ENCODE measurements around the gene ATP9B.

Gene ATP9B

DNA sequence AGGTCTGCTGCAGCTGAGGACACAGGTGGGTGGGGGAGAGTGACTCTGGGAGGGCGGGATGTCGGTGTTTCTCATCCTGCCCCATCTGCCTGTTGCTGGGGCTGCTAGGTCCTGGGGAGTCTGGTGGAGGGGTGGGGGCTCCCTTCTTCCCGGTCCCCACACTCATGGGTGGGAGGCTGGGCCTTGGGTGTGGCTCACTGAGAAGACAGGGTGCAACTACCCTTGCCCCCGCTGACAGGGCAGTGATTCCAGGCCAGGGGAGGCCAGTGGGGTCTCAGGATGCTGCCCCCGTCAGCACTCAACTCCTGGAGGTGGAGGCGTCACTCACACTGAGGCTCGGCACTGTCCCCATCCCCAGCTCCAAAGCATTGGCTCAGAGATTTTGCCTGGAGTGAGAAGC lies 318.8 kb downstream of the ATP9B start:
- no peak for DNase-seq (ENCODE audit: extremely low read depth in 1 of 2, low read depth in 1 of 2)

DNA sequence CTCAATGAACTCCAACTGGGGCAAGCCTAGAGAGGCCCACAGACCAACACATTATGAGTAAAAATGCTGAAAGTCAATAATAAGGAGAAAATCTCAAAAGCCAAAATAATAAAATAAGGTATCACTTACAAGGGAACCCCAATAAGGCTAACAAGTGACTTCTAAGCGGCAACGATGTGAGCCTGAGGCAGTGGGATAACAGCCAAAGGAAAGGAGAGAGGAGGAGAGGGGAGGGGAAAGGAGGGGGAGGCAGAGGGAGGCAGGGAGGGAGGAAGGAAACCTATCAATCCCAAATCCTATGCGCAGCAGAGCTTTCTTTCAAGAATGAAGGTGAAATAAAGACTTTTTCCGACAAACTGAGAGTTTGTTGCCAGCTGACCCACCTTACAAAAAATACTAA lies 320.5 kb downstream of the ATP9B start:
- DNase-seq (ENCODE audit: extremely low read depth in 1 of 2, low read depth in 1 of 2), result no peak

DNA sequence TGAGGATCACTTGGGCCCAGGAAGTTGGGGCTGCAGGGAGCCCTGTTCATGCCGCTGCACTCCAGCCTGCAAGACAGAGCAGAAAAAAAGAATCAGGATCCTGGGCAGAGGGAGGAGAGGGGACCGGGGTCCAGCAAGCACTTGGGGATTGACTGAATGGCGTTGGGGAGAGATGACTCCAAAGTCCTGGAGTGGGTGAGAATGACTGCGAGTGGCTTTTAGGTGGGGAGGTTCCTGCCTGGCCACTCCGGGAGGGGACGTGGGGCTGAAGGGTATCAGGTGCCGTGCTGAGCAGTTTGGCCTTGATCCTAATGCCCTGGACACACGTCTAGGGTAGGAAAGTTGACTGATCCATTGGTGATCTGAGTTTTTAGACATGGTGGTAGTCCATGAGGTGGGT lies 323.0 kb downstream of the ATP9B start:
- no peak for DNase-seq (ENCODE audit: extremely low read depth in 1 of 2, low read depth in 1 of 2)

DNA sequence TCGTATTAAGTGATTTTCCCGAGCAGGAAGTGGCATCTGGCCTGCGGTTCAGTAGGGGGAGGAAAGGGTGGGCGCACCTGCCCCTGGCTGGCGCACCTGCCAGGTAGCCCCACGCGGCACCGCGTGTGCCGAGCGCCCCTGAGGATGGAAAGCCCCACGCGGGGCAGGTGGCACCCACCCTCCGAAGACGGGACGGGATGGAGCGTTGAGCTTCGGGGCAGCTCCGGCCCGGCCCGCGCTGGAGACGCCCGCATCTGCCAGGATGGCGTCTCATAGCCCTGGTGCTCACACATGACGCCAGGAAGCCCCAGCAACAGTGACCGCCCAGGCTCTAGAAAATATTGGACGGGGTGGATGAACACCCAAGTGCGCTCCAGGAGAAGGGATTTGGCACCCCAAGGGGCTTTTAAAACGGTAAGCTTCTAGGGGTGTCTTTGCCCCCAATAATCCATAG lies 324.0 kb downstream of the ATP9B start:
- DNase-seq (ENCODE audit: extremely low read depth in 1 of 2, low read depth in 1 of 2), result no peak

DNA sequence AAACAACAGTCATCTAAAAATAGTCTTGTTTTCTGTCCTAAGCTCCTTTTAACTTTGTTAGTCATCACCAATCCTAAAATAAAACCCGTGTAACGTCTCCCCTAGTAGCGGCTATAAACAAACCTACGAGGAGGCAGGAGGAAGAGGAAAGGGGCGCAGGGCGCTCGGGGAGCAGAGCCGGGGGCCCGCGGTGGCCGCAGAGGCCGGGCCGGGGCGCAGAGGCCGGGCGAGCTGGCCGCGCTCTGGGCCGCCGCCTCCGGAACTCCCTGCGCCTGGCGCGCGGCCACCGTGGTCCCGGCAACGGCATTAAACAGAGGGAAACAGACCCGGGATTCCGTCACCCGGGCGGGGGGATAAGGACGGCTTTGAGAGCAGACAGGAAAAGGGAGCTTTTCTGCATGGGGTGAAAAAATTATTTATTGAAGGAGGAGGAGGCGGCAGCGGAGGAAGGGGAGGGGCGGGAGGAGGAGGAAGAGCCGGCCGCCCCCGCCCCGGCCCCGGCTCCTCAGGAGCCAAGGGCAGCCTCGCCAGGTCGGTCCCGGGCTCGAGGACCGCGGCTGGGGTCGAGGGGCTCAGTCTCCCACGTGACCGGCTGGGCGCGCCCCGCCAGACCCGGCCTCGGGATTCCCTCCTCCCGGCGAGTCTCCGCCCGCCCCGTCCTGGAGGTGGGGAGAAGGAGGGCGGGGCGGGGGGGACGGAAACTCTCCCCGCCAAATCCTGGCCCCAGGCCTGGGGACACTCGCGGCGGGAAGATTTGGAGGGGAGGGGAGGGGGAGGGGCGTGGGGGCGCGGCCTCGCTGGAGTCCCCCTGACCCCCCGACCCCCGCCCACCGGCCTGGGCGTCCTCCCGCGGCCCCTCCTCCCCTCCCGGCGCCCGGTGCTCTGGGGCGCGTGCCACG lies 324.7 kb downstream of the ATP9B start:
- DNase-seq (ENCODE audit: extremely low read depth in 1 of 2, low read depth in 1 of 2), result no peak

- DNase-seq (ENCODE audit: extremely low read depth in 1 of 2, low read depth in 1 of 2), result peak; percentile 52 to 53
Observed at GRCh38 chr18:79394534-79395307, 325.5 kb downstream of the ATP9B start.

DNA sequence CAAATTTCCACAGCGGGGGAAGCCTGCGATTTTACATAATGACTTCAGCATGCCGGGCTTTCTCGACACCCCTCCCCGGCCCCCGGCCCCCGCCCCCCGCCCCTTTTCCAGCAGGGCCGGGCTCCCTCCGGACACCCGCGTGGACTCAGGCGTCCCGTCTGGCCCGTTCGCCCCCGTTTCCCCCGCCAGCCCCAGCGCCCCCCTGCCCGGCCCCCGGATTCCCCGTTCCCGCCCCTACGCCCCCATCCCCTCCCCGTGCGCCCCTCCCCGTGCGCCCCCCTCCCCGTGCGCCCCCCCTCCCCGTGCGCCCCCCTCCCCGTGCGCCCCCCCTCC lies 326.1 kb downstream of the ATP9B start:
- DNase-seq (ENCODE audit: extremely low read depth in 1 of 2, low read depth in 1 of 2), result no peak

DNA sequence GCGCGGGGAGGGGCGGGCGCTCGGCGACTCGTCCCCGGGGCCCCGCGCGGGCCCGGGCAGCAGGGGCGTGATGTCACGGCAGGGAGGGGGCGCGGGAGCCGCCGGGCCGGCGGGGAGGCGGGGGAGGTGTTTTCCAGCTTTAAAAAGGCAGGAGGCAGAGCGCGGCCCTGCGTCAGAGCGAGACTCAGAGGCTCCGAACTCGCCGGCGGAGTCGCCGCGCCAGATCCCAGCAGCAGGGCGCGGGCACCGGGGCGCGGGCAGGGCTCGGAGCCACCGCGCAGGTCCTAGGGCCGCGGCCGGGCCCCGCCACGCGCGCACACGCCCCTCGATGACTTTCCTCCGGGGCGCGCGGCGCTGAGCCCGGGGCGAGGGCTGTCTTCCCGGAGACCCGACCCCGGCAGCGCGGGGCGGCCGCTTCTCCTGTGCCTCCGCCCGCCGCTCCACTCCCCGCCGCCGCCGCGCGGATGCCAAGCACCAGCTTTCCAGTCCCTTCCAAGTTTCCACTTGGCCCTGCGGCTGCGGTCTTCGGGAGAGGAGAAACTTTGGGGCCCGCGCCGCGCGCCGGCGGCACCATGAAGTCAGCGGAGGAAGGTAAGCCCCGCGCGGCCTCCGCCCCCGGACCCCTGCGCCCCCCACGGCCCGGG lies 326.7 kb downstream of the ATP9B start, which contains the start of gene NFATC1:
Gene NFATC1 (plus strand): TSS at position 170 of the 644 bp plus-strand sequence. CDS start 295 bp downstream, at position 465.
- DNase-seq (ENCODE audit: extremely low read depth in 1 of 2, low read depth in 1 of 2), result peak; percentile 66 to 69

DNA sequence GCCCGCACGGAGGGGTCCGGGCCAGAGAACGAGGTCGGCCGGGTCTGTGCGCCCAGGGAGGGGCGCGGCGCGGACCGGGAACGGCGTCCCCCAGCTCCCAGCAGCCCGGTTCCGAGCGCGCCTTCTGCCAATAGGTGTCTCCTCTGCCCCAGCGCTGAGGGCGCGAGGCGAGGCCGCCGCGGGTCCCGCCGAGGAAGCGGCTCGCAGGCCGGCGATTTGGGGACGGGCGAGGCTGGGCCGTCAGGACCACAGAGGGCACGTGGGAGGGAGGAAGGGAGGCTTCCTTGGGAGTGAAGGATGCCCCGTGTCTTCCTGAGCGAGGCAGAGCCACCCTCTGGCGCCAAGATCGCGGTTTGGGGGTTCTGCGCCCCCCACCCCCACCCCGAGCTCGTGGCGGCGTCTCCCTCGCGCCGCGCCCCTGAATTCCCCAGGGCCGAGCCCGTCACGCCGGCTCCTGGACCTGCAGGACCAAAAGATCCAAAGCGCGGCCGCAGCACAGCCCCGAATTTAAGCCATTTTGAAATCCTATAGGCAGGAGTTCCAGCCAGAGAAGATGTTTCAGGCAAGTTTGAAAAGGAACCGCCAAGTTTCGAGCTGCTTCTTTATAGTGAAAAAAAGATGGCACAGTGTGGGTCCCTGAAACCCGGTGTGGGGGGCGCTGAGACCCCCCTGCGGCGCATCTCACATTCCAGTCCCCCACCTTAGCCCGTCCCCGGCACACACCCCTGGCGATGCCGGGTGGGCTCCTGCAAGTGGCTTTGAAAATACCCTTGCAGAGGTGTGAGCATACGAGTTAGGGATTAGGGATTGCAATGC lies 327.4 kb downstream of the ATP9B start:
- no peak for DNase-seq (ENCODE audit: extremely low read depth in 1 of 2, low read depth in 1 of 2)

DNA sequence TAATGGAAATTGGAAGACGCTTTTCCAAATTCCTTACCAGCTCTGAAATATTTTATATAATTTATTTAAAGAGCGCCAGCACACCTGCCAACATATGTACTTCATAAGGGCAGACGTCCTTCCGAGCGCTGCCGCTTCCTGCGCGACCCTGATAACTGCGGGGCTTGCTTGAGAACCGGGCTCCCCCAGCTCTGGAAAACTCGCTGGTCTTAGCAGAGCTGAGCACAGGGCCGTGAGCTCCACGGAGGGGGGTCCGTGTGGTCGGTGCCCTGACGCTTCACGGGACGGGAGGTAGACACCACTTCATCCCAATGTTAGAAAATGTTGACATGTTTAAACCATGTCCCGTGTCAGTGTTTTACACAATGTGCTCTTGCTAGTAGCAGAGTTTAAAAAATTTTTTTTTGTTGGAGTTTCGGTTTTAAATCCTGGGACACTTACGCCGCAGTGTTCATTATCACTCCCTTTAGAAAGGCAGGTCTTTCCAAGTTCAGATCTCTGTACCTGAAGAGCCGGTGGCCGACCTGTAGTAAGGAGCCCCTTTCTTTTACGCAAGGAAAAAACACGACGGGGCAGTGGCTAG lies 328.1 kb downstream of the ATP9B start:
- no peak for DNase-seq (ENCODE audit: extremely low read depth in 1 of 2, low read depth in 1 of 2)

GRCh38 chr18:79397830-79398761 lies 328.9 kb downstream of the ATP9B start:
- no peak for DNase-seq (ENCODE audit: extremely low read depth in 1 of 2, low read depth in 1 of 2)

DNA sequence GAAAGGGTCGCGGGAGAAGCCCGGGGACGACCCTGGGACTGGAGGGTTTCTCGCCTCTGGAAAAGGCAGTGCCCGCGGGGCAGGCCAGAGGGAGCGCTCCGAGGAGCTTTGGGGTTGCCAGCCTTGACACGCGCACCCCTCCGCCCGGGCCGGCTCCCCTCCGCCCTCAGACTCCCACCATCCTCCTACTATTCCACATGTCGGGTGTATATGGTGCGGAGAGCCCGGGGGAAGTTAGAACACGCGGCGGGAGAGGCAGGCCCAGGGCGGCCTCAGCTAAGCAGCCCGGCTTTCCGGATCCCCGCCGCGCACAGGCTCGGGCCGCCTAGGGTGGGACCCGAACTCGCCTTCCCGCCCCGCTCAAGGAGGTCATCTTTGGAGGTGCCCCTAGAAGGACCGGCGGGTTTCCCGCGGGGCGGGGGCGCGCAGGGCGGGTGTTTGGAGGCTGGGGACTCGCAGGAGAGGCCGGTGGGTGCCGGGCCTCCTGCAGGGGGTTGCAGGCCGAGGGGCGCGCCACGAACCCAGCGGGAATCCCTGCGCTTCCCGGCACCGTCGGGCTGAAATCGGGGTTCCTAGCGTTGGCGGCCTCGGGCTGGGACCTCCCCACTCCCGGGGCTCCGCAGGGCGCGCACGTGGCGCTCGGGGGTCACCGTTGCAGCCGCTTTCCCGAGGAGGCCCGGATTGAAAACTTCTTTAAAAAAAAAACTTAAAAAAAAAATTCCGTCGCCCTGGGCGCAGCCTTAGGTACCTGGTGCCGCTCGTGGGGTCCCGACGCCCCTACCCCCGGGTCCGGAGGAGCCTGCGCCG lies 330.3 kb downstream of the ATP9B start:
- DNase-seq (ENCODE audit: extremely low read depth in 1 of 2, low read depth in 1 of 2), result no peak

GRCh38 chr18:79400091-79400590 lies 330.9 kb downstream of the ATP9B start:
- DNase-seq (ENCODE audit: extremely low read depth in 1 of 2, low read depth in 1 of 2), result peak in 1 of 2 donors; percentile 70

- DNase-seq (ENCODE audit: extremely low read depth in 1 of 2, low read depth in 1 of 2), result no peak
Observed at GRCh38 chr18:79400591-79401381, 331.6 kb downstream of the ATP9B start.

GRCh38 chr18:79401494-79402208 lies 332.5 kb downstream of the ATP9B start:
- DNase-seq (ENCODE audit: extremely low read depth in 1 of 2, low read depth in 1 of 2), result no peak

- no peak for DNase-seq (ENCODE audit: extremely low read depth in 1 of 2, low read depth in 1 of 2)
Observed at GRCh38 chr18:79402209-79402576, 333.0 kb downstream of the ATP9B start.
